Astrocyte (in vitro differentiated cells and primary cell): ENCODE data around the gene COPZ1.
"Not testable (repeated sequence)": the region's sequence is repeated elsewhere in the genome, so short reads cannot be mapped to it uniquely, and the experiment has no call there.

Source experiments
- CTCF ChIP-seq: IDR thresholded peaks from 2 replicates; pipeline ENCODE4 v1.5.1; 2011; ENCODE audit warnings: low read depth, mild to moderate bottlenecking, inconsistent platforms, low read length, moderate library complexity; ENCODE audit not compliant: insufficient read depth
- EZH2 ChIP-seq: IDR thresholded peaks from 2 replicates; pipeline ENCODE4 v1.6.1; 2012; ENCODE audit warnings: mild to moderate bottlenecking, low read length, inconsistent platforms; ENCODE audit not compliant: insufficient read depth

- not testable (repeated sequence) for TF ChIP-seq CTCF, EZH2
Measured at GRCh38 chr12:54281261-54281638, 43.7 kb upstream of the COPZ1 start.
